ENCODE measurements around the gene GPD1.

GRCh38 chr12:50056639-50056976 is 47.2 kb upstream of the GPD1 start:
- TF ChIP-seq EZH2 (IDR thresholded peaks at IDR 0.05; ENCODE audit: insufficient read depth, poor library complexity, severe bottlenecking) = no peak
- TF ChIP-seq EZH2phosphoT487 (IDR thresholded peaks at IDR 0.05; ENCODE audit: insufficient read depth, low read depth) = no peak
